SIG-M5 (cell line): Measurements from ENCODE around the gene PRSS53.
"Not testable (repeated sequence)": the region's sequence is repeated elsewhere in the genome, so short reads cannot be mapped to it uniquely, and the experiment has no call there.

ENCODE experiments used
- DNase-seq: peaks from one replicate; lab custom pipeline; 2025; lab: John Stamatoyannopoulos, UW

PRSS53 gene

GRCh38 chr16:31088459-31089183 lies at the start of gene PRSS53:
Gene PRSS53, minus strand, starts transcription at chr16:31088943. Its CDS starts 134 bp downstream, at chr16:31088809.
- no peak for DNase-seq

GRCh38 chr16:31136822-31137499 lies 48.2 kb upstream of the PRSS53 start:
- DNase-seq: not testable (repeated sequence)

- no peak for DNase-seq
Observed at GRCh38 chr16:31136287-31136662, 47.5 kb upstream of the PRSS53 start.

- DNase-seq: no peak
Observed at GRCh38 chr16:31135535-31136286, 47.0 kb upstream of the PRSS53 start, which contains the start of gene PRSS8. Gene PRSS8, minus strand, starts transcription at chr16:31135727. Its CDS starts 229 bp downstream, at chr16:31135498.

- no peak for DNase-seq
Observed at GRCh38 chr16:31134625-31135534, 46.1 kb upstream of the PRSS53 start.

GRCh38 chr16:31134091-31134571 lies 45.4 kb upstream of the PRSS53 start:
- DNase-seq: no peak

- DNase-seq: no peak
Observed at GRCh38 chr16:31133046-31133501, 44.3 kb upstream of the PRSS53 start.

GRCh38 chr16:31132303-31132979 lies 43.7 kb upstream of the PRSS53 start:
- no peak for DNase-seq

GRCh38 chr16:31131841-31132271 lies 43.1 kb upstream of the PRSS53 start:
- DNase-seq: no peak

- DNase-seq: no peak
Observed at GRCh38 chr16:31131416-31131815, 42.7 kb upstream of the PRSS53 start.

- DNase-seq: no peak
Observed at GRCh38 chr16:31130899-31131298, 42.2 kb upstream of the PRSS53 start.

- DNase-seq: no peak
Observed at GRCh38 chr16:31130336-31130891, 41.7 kb upstream of the PRSS53 start.

GRCh38 chr16:31129568-31130335 lies 41.0 kb upstream of the PRSS53 start:
- no peak for DNase-seq

- DNase-seq: peak; percentile 47
Observed at GRCh38 chr16:31128711-31129567, 40.2 kb upstream of the PRSS53 start.

- no peak for DNase-seq
Observed at GRCh38 chr16:31127182-31127581, 38.4 kb upstream of the PRSS53 start.

GRCh38 chr16:31125844-31126243 lies 37.1 kb upstream of the PRSS53 start:
- no peak for DNase-seq

- DNase-seq: no peak
Observed at GRCh38 chr16:31120129-31120528, 31.4 kb upstream of the PRSS53 start.
